BJ (cell line): ENCODE results near the gene APCDD1. TPM values are rescaled to one million over a fixed set of nuclear protein-coding genes. Genes with fewer than 3 reads are reported as not detected.

ENCODE experiments used
- CTCF ChIA-PET: fragments of 350-600 bp; formaldehyde crosslinking; extraction: SDS; loops from one replicate; lab custom pipeline; 2021; ENCODE audit warnings: antibody characterized with exemption, inconsistent platforms; lab: Yijun Ruan, JAX
- POLR2A ChIA-PET: fragments of 300-600 bp; sonication (Branson Sonifier 250); formaldehyde crosslinking; extraction: SDS; loops from one replicate; lab custom pipeline; 2021; ENCODE audit warnings: antibody characterized with exemption; lab: Charles Lee
- DNase-seq: peaks from one replicate; pipeline ENCODE4 v3.0.0-alpha.2; 2011; ENCODE audit warnings: low read depth
- H3K27me3 ChIP-seq: 2 replicates; pipeline ENCODE4 v1.6.0; 2011; ENCODE audit warnings: low read length; ENCODE audit not compliant: control insufficient read depth, insufficient read depth
- H3K36me3 ChIP-seq: 2 replicates; pipeline ENCODE4 v1.5.1; 2011; ENCODE audit warnings: low read length; ENCODE audit not compliant: control insufficient read depth, insufficient read depth
- H3K4me3 ChIP-seq: 2 replicates; pipeline ENCODE4 v1.5.1; 2011; ENCODE audit warnings: low read depth, mild to moderate bottlenecking, control low read depth, low read length
- polyA plus RNA-seq: library from polyadenylated mRNA; depleted of rRNA; stranded (reverse); fragments of >200 nt; gene quantifications from 2 replicates; pipeline ENCODE4 v1.2.3, GENCODE V29; 2011
- TF ChIP-seq, protein P1 (sequence below): IDR thresholded peaks from 2 replicates; pipeline ENCODE4 v1.5.1; 2011; ENCODE audit warnings: low read depth, mild to moderate bottlenecking, control low read depth, inconsistent platforms, low read length, moderate library complexity; ENCODE audit not compliant: insufficient read depth

APCDD1 gene
- polyA plus RNA-seq, 1 experiment = 32.4 TPM

GRCh38 chr18:10476338-10476791 lies 21.9 kb downstream of the APCDD1 start:
- TF ChIP-seq, protein P1, sequence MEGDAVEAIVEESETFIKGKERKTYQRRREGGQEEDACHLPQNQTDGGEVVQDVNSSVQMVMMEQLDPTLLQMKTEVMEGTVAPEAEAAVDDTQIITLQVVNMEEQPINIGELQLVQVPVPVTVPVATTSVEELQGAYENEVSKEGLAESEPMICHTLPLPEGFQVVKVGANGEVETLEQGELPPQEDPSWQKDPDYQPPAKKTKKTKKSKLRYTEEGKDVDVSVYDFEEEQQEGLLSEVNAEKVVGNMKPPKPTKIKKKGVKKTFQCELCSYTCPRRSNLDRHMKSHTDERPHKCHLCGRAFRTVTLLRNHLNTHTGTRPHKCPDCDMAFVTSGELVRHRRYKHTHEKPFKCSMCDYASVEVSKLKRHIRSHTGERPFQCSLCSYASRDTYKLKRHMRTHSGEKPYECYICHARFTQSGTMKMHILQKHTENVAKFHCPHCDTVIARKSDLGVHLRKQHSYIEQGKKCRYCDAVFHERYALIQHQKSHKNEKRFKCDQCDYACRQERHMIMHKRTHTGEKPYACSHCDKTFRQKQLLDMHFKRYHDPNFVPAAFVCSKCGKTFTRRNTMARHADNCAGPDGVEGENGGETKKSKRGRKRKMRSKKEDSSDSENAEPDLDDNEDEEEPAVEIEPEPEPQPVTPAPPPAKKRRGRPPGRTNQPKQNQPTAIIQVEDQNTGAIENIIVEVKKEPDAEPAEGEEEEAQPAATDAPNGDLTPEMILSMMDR = no peak
- POLR2A ChIA-PET = interaction anchor here (0.6 kb wide), 1 partner anchor 351 kb away, joined by 3 read pairs; no protein-coding TSS in a partner anchor
- CTCF ChIA-PET = interaction anchor here (1.5 kb wide), 1 partner anchor 10 kb away, joined by 3 read pairs; no protein-coding TSS in a partner anchor
- H3K36me3 ChIP-seq = no peaks in the 10 kb centered on the region; the same call in 1 of the 2 replicates
- peaks cover 7% of the 10 kb centered on the region for H3K27me3 ChIP-seq
- DNase-seq = peak; percentile 81
- no peak overlapping the region for H3K4me3 ChIP-seq

DNA sequence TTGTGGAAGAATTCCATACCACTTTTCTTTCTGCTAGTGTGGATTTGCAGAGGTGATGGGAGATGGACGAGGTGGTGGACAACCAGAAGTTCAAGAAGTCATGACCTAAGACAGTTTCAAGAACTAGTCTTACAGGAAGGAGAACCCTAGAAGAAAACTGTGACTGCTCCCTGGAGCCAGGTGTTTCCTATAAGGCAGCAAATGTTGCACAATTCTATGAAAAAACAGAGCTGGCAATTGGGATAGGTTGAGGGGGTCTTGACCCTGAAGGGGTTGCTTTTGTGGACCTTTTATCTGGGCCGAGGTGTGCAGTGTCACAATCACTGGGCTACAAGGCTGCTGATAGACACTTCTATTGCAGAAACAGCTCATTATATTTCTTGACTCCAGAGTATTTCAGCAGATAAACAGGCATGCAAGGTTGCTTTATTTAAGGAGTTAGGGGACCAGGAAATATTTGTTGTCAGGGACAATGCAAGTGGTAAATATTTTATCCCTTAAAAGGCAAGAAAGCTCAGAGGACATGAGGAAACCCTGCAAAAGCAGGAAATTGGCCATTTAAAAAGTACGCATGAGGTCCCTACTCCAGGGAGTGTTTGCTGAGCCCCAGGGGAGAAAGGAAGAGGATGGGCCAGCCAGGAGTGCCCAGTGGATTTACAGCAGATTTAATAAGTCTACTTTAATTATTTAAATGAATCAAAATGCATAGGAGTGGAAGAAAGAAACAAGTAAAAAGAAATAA lies 22.9 kb downstream of the APCDD1 start:
- ChIA-PET POLR2A (no interaction called here), CTCF (interaction anchor here (1.4 to 1.5 kb wide), 2 partner anchors 9 to 11 kb away, joined by 3 to 6 read pairs; no protein-coding TSS in a partner anchor)
- no peak overlapping the region for H3K4me3 ChIP-seq
- H3K36me3 ChIP-seq = no peaks in the 10 kb centered on the region; the same call in none of the 2 replicates
- no peak for DNase-seq
- TF ChIP-seq, protein P1 = no peak
- peaks cover 7% of the 10 kb centered on the region for H3K27me3 ChIP-seq

DNA sequence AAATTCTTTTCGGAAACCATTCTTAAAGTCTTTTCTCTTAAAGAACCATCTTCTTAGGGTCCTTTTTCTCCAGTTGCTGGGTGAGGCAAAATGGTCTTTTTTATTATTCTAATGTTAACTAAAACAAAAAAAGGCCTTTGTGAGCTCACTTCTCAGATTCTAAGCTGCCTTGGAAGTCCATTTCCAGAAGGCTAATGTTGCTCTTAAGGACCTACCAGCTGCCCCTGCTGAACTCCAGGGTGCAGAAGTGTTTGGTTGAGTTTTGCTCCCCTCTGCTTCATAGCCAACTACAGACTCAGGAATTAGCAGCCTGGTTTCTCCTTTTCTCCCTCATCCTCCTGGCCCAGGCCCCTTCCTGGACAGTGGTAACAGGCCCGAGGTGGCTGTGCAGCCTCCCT lies 23.4 kb downstream of the APCDD1 start:
- peaks cover 7% of the 10 kb centered on the region for H3K27me3 ChIP-seq
- H3K4me3 ChIP-seq = no peak overlapping the region
- H3K36me3 ChIP-seq = no peaks in the 10 kb centered on the region; the same call in none of the 2 replicates
- DNase-seq = no peak
- TF ChIP-seq, protein P1 = no peak
- ChIA-PET CTCF (interaction anchor here (1.4 kb wide), 1 partner anchor 11 kb away, joined by 6 read pairs; no protein-coding TSS in a partner anchor), POLR2A (no interaction called here)

- no peak for DNase-seq
- CTCF ChIA-PET = interaction anchor here (0.6 kb wide), 1 partner anchor 10 kb away, joined by 3 read pairs; no protein-coding TSS in a partner anchor
- TF ChIP-seq, protein P1 = no peak
Measured at GRCh38 chr18:10481831-10482230, 27.4 kb downstream of the APCDD1 start.

GRCh38 chr18:10482363-10482984 lies 28.0 kb downstream of the APCDD1 start:
- H3K4me3 ChIP-seq = no peak overlapping the region
- no peak for DNase-seq
- TF ChIP-seq, protein P1 = no peak
- no peaks in the 10 kb centered on the region; the same call in none of the 2 replicates for H3K36me3 ChIP-seq
- POLR2A ChIA-PET = no interaction called here
- peaks cover 7% of the 10 kb centered on the region for H3K27me3 ChIP-seq
- CTCF ChIA-PET = interaction anchor here (1.6 kb wide), 1 partner anchor 16 kb away, joined by 4 read pairs; no protein-coding TSS in a partner anchor

More at GRCh38 chr18:10481831-10482230, 27.4 kb downstream of the APCDD1 start:
- Histone ChIP-seq H3K4me3 (no peak overlapping the region), H3K27me3 (peaks cover 7% of the 10 kb centered on the region), H3K36me3 (no peaks in the 10 kb centered on the region; the same call in none of the 2 replicates)
- POLR2A ChIA-PET = no interaction called here
